NCI-H187 (cell line): ENCODE results near the gene BAG1.

Source experiments
- DNase-seq, 2 experiments: peaks; one replicate each; lab custom pipeline; 2025; lab: John Stamatoyannopoulos, UW

The BAG1 gene

GRCh38 chr9:33241298-33241697 lies 23.2 kb downstream of the BAG1 start:
- DNase-seq: no peak

GRCh38 chr9:33239921-33240320 lies 24.6 kb downstream of the BAG1 start, which contains the start of gene SPINK4:
Gene SPINK4 (plus strand): TSS chr9:33240167. CDS start chr9:33240209, 42 bp downstream.
- no peak for DNase-seq

- DNase-seq: no peak
Measured at GRCh38 chr9:33236571-33236970, 27.9 kb downstream of the BAG1 start.

- no peak for DNase-seq
Measured at GRCh38 chr9:33234511-33235467, 29.7 kb downstream of the BAG1 start.

DNA sequence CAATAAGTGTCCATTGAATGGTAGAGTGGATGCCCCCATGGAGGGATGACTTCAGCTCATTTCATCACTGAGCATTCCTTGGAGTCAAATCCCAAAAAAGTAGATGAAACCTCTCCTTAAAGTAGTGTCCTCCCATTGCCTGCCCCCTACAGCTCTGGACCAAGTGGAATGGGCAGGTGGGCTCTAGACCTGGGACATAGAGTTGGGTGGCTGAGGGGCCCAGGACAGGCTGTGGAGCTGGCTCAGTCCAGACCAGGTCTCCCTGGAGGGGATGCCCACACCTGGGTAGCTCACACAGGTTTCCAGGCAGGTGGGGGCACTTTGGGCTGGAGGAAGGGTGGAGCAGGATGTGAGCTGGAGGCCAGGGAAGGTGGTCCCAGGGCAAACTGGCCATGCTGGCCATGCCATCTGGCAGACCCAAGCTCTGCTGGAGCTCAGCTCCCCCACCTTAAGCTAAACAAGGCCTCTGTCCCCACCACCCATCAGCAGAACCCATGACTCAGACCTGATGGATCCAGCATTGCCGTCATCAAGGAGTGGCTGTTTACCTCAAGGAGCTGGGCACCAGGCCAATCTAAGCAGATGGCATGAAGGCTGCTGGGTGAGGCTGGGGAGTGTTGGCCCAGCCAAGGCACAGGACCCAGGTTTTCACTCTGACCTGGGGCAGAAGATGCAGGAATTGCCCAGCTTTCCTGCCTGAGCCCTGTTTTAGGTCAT lies 30.7 kb downstream of the BAG1 start:
- DNase-seq: no peak

DNA sequence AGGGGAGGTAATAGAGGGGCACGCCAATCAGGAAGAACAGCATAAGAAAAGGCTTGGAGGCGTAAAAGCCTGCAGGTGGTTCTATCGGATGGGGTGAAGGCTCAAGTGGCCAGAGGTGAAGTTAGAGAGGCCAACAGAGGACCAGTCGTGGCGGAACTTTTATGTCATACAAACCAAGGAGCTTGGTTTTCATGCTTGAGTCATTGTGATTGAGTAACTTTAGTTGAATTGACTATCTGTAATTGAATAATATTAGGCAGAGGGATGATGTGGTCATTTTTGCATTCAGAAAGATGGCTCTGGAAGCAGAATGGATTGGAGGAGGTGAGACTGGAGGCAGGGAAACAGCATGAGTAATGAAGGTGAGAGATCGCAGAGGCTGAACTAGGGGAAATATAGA lies 31.7 kb downstream of the BAG1 start:
- no peak for DNase-seq

DNA sequence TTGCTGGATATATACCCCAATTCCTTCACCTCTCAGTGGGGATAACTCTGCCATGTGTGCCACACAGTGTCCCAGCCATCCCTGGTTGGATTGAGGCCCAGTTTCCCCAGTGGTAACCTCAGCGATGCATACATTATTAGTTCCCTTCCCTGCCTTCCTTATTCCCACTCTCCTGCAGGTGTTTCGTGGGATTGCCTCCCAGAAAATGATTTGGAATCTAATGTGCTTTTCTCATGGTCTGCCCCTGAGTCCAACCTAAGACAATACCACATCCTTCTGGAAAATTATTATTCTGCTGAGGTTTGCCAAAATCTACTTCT lies 32.9 kb downstream of the BAG1 start:
- DNase-seq: no peak

- no peak for DNase-seq
Measured at GRCh38 chr9:33230756-33231622, 33.5 kb downstream of the BAG1 start.

GRCh38 chr9:33229359-33230114 lies 35.0 kb downstream of the BAG1 start:
- no peak for DNase-seq

DNA sequence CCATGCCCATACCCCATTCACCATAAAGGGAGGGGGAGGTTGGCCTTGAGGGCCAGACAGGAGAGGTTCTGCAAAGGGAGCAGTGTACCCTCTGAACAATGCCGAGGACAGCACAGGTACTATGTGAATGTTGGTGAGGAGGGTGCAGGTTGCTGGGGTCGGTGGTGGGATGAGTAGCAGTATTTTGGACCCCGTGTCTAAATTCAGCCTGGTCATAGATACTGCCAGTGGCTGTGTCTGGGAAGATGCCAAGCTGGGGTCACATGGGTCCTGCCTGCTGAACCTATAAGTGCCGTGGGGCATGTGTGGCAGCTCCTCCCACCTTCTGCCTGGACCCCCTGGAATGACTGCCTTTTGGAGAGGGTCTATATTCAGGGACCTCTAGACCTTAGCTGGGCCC lies 35.9 kb downstream of the BAG1 start:
- DNase-seq: no peak

GRCh38 chr9:33227741-33228140 lies 36.8 kb downstream of the BAG1 start:
- no peak for DNase-seq

DNA sequence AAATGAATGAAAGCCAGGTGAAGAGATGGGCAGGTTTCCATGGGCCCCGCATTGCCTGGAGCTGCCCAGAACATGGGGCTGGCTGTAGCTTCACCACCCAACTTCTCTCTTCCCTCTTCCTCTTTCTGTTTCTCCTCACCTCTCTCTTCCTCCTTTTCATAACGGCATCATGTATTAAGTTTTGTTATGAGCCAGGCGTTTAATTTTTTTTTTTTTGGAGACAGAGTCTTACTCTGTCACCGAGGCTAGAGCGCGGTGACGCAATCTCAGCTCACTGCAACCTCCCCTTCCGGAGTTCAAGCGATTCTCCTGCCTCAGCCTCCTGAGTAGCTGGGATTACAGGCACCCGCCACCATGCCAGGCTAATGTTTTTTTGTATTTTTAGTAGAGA lies 37.5 kb downstream of the BAG1 start:
- no peak for DNase-seq

DNA sequence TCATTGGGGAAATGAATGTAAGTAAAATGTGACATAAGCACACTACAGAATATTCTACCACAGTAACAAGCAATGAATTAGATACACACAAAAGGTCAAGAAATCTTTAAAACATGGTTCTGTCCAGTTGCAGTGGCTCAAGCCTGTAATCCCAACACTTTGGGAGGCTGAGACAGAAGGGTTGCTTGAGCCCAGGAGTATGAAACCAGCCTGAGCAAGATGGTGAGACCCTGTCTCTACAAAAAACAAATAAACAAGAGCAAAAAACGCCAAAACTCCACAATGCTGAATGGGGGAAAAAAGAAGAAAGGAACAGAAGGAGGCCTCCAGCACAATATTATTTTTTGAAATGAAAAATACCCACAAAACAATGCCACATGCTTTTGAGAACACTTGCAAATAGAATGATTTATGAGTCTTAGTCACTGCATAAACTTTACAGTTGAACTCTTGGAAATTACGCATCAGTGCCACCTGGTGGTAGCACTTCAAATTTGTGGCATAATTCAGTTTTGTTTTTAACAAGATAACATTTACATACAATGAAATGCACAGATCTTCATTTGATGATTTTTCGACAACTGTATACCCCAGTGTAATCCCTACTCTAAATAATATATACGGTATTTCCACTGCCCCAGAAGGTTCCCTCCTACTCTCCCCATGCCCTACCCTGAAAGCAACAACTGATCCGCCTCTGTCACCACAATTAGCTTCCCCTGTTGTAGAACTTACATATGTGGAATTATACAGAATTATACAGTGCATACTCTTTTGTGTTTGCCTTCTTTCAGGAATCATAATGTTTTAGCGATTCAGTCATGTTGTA lies 39.0 kb downstream of the BAG1 start:
- DNase-seq: peak in 1 of 2 experiments; percentile 17

DNA sequence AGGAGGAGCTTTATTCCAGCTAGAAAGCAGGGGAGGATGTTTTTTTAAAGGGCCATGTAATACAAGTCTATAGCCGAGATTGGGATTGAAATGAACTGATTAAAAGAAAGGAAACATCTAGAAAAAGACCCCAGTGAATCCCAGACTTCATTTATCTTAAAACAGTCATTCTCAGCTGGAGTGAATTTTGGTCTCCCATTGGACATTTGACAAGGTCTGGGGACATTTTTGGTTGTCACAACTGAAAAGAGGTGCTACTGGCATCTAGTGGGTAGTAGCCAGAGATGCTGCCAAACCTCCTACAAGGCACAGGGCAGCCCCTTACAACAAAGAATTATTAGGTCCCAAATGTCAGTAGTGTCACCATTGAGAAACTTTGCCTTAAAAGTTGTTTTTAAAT lies 40.8 kb downstream of the BAG1 start:
- DNase-seq: no peak

DNA sequence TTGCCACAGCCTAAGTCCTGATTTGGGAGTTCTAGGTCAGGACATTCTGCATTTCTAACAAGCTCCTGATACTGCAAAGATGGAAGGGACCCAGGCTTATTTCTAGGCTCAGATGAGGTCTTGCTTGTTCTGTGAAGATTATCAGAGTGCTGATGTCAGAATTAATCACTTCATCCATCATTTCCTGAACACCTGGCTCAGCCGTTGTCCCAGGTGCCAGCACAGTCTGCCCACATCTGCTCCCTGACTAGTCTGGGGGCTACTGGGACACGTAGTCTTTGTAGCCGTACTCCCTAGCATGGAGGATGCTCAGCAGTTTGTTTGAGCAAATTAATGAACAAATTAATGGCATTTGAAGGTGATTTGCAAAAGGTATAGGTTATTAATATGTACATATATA lies 42.5 kb downstream of the BAG1 start:
- DNase-seq: no peak

GRCh38 chr9:33221568-33221884 lies 43.0 kb downstream of the BAG1 start:
- no peak for DNase-seq

DNA sequence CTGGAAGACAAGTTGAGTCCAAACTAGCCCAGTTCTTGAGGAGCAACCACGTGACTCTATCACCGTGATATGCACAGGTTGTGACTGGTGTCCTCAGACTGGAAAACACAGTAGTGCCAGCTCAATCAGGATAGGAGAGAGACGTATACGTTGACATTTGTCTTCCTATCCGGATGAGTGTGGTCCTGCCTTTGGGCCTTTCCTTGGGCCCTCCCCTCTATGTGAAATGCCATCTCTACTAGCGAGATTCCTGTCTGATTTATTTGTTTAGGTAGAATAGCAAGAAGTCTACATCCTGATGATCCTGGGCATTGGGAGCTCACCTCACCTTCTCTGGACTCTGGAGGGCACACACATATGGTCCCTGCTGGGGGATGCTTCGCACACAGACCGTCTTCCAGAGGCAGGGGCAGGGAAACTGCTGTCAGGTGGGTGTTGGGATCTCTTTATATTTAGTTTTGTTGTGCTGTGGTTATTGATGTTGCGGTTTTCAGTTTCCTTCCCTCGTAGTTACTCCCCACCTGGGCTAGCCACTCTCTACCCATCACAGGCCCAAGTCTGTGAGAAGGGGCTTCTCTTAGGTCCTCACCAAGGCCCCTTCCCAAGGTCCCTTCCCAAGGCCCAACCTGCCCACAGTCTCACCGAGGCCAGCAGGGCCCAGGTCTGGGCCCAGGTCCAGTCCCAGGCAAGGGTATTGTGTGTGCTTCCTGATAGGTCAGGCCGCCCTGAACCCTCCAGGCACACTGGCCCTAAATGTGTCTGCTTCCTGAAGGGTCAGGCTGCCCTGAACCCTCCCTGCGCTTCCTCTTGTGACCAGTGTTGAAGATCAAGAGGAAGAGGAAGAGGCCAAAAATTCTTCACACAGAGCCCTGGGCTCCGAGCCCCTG lies 43.6 kb downstream of the BAG1 start:
- no peak for DNase-seq

DNA sequence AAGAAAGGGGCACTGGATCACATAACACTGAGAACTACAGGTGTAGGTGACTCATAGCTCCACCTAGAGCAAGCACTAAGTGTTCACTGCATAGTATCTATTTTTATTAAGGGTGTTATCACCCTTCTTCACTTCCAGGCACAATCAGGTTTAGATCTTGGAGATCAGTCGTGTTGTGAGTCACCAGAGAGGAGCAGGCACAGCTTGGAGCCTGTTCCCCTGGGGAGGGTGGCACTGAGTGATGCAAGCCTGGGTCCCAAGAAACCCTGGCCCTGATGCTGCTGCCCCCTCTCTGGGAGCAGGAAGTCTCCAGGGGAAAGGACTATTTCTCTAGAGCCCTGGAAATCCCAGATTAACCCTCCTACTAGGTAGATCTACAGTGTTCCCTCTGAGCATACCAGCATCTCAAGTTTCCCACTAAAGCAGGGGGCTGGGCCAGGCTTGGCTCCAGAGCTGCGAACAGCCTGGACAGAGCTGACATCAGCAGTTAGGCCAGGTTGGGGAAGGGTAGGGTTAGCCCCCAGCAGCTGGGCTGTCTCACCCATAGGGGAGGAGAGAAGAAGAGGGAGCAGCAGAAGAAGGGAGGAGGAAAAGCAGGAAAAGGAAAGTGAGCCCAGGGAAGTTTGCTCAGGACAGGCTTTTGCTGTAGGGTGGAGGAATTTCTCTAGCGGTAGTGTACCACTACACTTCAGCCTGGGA lies 52.7 kb downstream of the BAG1 start:
- DNase-seq: no peak

DNA sequence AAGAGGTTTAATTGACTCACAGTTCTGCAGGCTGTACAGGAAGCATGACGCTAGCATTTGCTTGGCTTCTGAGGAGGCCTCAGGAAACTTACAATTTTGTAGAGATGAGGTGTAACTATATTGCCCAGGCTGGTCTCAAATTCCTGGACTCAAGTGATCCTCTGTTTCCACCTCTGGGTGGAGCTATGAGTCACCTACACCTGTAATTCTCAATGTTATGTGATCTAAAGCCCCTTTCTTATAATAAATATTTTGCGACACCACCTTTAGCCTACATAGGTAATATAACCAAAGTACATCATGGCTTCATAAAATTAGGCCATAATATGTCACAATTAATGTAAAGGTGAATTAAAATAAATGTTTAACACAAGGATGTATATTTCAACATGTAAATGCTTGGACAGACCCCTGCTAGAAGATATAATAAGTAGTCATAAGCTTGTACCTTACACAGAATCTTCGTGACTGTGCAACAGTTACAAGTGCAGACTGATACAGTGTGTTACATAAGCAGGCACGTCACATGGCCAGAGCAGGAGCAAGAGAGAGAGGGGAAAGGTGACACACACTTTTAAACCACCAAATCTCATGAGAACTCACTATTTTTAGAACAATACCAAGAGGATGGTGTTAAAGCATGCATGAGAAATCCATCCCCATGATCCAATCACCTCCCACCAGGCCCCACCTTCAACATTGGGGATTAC lies 54.3 kb downstream of the BAG1 start:
- DNase-seq: no peak
